HG02885 (cell line): ENCODE measurements around the gene STRAP.
A peak's percentile ranks its signal among the peaks of the same experiment; 100 is the strongest.
"Not testable (repeated sequence)": the region's sequence is repeated elsewhere in the genome, so short reads cannot be mapped to it uniquely, and the experiment has no call there.

ENCODE experiments used
- ATAC-seq: cut with Tn5 transposase; IDR thresholded peaks from one replicate; pipeline ENCODE4 v1.9.1; 2021; ENCODE audit warnings: mild to moderate bottlenecking; ENCODE audit not compliant: unreplicated experiment, poor library complexity

STRAP gene

GRCh38 chr12:15863984-15864383 lies 18.2 kb upstream of the STRAP start:
- ATAC-seq, result peak; percentile 95

GRCh38 chr12:15868186-15868585 lies 14.0 kb upstream of the STRAP start:
- no peak for ATAC-seq

- no peak for ATAC-seq
Measured at GRCh38 chr12:15873556-15873955, 8.6 kb upstream of the STRAP start.

- ATAC-seq, result not testable (repeated sequence)
Measured at GRCh38 chr12:15874556-15875145, 7.5 kb upstream of the STRAP start.

- ATAC-seq, result no peak
Measured at GRCh38 chr12:15875863-15876262, 6.3 kb upstream of the STRAP start.

- ATAC-seq, result no peak
Measured at GRCh38 chr12:15879413-15879812, 2.8 kb upstream of the STRAP start.

- no peak for ATAC-seq
Measured at GRCh38 chr12:15880721-15881120, 1.5 kb upstream of the STRAP start.

- ATAC-seq, result no peak
Measured at GRCh38 chr12:15883536-15883935, 1.3 kb downstream of the STRAP start.

- ATAC-seq, result no peak
Measured at GRCh38 chr12:15886372-15887042, 4.3 kb downstream of the STRAP start.

- no peak for ATAC-seq
Measured at GRCh38 chr12:15887043-15887817, 5.0 kb downstream of the STRAP start.

GRCh38 chr12:15892645-15893259 lies 10.6 kb downstream of the STRAP start:
- ATAC-seq, result no peak

GRCh38 chr12:15893260-15893659 lies 11.1 kb downstream of the STRAP start:
- ATAC-seq, result no peak

GRCh38 chr12:15896867-15897266 lies 14.7 kb downstream of the STRAP start:
- ATAC-seq, result no peak

- ATAC-seq, result no peak
Measured at GRCh38 chr12:15897433-15897832, 15.2 kb downstream of the STRAP start.

- peak; percentile 83 for ATAC-seq
Measured at GRCh38 chr12:15899282-15899870, 17.2 kb downstream of the STRAP start.

- no peak for ATAC-seq
Measured at GRCh38 chr12:15904378-15904920, 22.3 kb downstream of the STRAP start.

- ATAC-seq, result no peak
Measured at GRCh38 chr12:15910468-15910863, 28.3 kb downstream of the STRAP start.

- peak; percentile 96 for ATAC-seq
Measured at GRCh38 chr12:15910864-15911721, 28.9 kb downstream of the STRAP start, which contains the start of gene DERA. TSS of gene DERA (plus strand) at chr12:15911332. CDS start at chr12:15911384, 52 bp downstream.

- not testable (repeated sequence) for ATAC-seq
Measured at GRCh38 chr12:15911931-15912330, 29.7 kb downstream of the STRAP start.
